Measurements from ENCODE around the gene SH3RF1. TPM values are rescaled to one million over a fixed set of nuclear protein-coding genes. Genes with fewer than 3 reads are reported as not detected.

Gene SH3RF1
- polyA plus RNA-seq, 3 donors from 2014 or later: 0.22 to 1.1 TPM; not detected in 1

GRCh38 chr4:169252339-169253112 lies 18.2 kb downstream of the SH3RF1 start:
- Mint-ChIP-seq H3K4me1 (no peaks in the 10 kb centered on the region), H3K27ac (no peak overlapping the region), H3K9me3 (no peaks in the 10 kb centered on the region), H3K4me3 (no peak overlapping the region), H3K36me3 (no peaks in the 10 kb centered on the region), H3K27me3 (ENCODE audit: low read depth in 3 of 3) (peaks cover 2 to 15% (median 4%) of the 10 kb centered on the region in 3 donors)
- no peak for DNase-seq

DNA sequence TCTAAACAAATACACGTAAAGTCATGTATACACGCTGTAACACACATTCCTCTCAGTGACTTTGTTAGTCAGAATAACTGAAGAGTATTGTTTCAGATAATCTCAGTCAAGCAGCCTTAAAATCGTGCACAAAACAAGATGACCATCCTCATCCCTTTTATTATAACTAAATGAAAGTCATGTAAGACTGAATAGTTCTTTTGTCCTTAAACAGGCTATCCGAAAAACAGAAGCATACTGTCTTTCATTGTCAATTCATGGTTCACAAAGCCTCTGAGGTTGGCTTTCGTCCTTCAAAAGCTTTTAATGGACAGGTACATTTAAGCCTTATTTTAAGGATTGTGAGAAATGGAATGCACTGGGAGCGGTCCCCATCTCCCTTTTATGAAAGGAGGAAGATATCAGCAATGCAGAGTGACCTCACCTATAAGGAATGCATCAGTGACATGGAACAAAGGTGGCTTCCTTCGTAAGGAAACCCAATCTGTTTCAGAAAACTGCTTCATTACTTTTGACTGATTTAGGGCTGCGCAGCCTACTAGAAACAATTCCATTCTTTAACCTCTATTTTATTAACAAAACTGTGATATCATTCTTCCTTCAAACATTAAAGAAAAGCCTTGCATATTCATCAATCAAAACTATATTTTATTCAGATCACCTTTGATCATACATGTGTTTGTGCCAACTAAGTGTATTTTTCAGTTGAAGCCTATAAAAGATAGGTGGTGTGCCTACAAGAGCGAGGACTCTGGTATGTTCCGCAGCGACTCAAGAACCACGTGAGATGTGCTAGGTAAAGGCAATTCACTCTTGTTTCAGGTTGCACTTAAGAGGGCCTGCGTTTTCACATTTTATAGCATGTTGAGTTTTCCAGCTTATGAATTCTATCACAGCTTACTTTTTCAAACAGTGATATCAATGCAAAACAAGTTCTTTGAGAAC lies 19.2 kb downstream of the SH3RF1 start:
- H3K27me3 Mint-ChIP-seq (ENCODE audit: low read depth in 3 of 3): peaks cover 0 to 15% (median 4%) of the 10 kb centered on the region in 3 donors

DNA sequence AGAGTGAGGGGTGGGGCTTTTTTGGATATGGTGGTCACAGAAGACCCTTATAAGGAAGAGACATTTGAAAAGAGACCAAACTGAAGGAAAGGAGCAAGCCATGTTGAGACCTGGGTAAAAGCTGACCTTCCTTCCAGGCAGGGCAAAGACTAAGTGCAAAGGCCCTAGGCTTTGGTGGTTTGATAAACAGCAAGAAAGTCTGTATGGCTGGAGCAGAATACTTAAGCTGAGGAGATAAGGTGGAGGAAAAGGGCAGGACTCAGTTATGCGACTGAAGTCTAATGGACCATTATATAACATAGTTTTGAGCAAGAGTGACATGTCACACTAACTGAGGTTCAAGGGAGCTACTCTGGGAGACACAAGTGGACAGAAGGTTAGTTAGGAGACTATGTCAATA lies 20.0 kb downstream of the SH3RF1 start:
- Mint-ChIP-seq H3K27me3 (ENCODE audit: low read depth in 3 of 3) (peaks cover 0 to 15% (median 4%) of the 10 kb centered on the region in 3 donors), H3K36me3 (no peaks in the 10 kb centered on the region), H3K27ac (no peak overlapping the region), H3K4me3 (no peak overlapping the region), H3K9me3 (no peaks in the 10 kb centered on the region), H3K4me1 (no peaks in the 10 kb centered on the region)
- no peak for DNase-seq

More for the DNA sequence above, 19.2 kb downstream of the SH3RF1 start:
- Mint-ChIP-seq H3K36me3 (no peaks in the 10 kb centered on the region), H3K4me3 (no peak overlapping the region), H3K9me3 (no peaks in the 10 kb centered on the region), H3K4me1 (no peaks in the 10 kb centered on the region), H3K27ac (no peak overlapping the region)
- DNase-seq: no peak

DNA sequence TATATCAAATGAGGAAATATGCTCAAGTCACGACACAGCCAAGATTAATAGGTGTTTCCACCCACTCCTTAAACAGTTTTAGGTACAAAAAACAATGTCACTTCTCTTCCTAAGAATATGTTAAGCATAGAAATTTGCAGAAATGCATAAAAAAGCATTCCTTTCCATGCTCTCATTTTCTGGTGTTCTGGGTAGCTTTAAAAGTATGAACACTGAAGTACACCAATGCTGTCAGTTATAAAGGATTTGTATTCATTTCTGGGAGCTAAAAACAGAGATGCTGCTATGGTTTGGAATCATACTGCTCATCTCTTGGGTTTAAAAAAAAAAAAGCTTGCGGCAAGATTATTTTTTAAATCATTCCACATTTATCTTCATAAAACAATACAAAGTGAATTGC lies 20.8 kb downstream of the SH3RF1 start:
- Mint-ChIP-seq H3K27ac (no peak overlapping the region), H3K4me3 (no peak overlapping the region), H3K9me3 (no peaks in the 10 kb centered on the region), H3K27me3 (ENCODE audit: low read depth in 3 of 3) (peaks cover 0 to 15% (median 4%) of the 10 kb centered on the region in 3 donors), H3K36me3 (no peaks in the 10 kb centered on the region), H3K4me1 (no peaks in the 10 kb centered on the region)
- no peak for DNase-seq

GRCh38 chr4:169249214-169249973 lies 21.4 kb downstream of the SH3RF1 start:
- H3K27ac Mint-ChIP-seq: no peak overlapping the region

GRCh38 chr4:169248645-169249044 lies 22.1 kb downstream of the SH3RF1 start:
- H3K4me1 Mint-ChIP-seq: no peaks in the 10 kb centered on the region
- no peak for DNase-seq
- no peaks in the 10 kb centered on the region for H3K9me3 Mint-ChIP-seq
- no peak overlapping the region for H3K27ac Mint-ChIP-seq
- H3K36me3 Mint-ChIP-seq: no peaks in the 10 kb centered on the region
- no peak overlapping the region for H3K4me3 Mint-ChIP-seq
- H3K27me3 Mint-ChIP-seq (ENCODE audit: low read depth in 3 of 3): peaks cover 0 to 15% (median 4%) of the 10 kb centered on the region in 3 donors

More at GRCh38 chr4:169249214-169249973, 21.4 kb downstream of the SH3RF1 start:
- Mint-ChIP-seq H3K4me1 (no peaks in the 10 kb centered on the region), H3K36me3 (no peaks in the 10 kb centered on the region), H3K4me3 (no peak overlapping the region), H3K27me3 (ENCODE audit: low read depth in 3 of 3) (peaks cover 0 to 15% (median 4%) of the 10 kb centered on the region in 3 donors), H3K9me3 (no peaks in the 10 kb centered on the region)
- no peak for DNase-seq

DNA sequence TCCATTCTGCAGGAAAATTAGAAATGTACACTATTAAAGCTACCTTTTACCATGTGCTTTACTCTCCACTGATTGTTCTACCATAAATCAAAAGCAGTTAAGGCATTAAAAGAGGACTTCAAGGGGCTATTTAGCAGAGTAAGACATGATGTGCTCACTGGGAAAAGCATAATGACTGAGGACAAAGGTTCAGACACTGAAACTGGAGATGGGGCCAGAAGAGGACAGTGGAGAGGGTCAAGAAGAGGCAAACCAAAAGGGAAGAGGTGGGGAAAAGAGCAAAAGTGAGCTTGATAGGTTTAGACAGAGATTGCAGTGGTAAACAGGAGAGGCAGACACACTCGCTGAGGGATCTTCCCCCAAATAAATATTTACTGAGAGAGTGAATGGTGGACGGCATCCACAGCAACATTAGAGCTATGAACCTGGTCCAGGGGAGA lies 23.8 kb downstream of the SH3RF1 start:
- Mint-ChIP-seq H3K4me1 (no peaks in the 10 kb centered on the region), H3K27me3 (ENCODE audit: low read depth in 3 of 3) (peaks cover 2 to 7% (median 2%) of the 10 kb centered on the region in 3 donors), H3K27ac (no peak overlapping the region), H3K36me3 (no peaks in the 10 kb centered on the region), H3K9me3 (no peaks in the 10 kb centered on the region), H3K4me3 (no peak overlapping the region)
- DNase-seq: no peak

DNA sequence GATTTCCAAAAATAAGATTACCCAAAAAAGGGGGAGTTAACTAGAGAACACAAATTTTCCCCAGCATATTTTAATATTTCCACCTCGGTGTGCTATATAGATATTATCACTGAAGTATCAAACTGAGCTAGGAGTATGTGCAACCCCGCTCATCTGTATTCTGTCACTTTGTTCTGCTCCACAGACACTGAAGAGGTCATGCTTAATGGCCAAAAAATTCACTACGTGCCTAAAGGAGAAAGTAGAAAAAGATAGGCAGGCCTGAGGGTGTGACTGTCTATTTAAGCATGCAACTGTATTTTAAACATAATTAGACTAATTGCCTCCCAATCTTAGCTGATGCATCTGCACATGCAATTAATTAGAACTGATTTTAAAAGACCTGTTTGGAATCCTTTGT lies 24.5 kb downstream of the SH3RF1 start:
- Mint-ChIP-seq H3K27ac (no peak overlapping the region), H3K4me3 (no peak overlapping the region), H3K4me1 (no peaks in the 10 kb centered on the region), H3K36me3 (no peaks in the 10 kb centered on the region), H3K27me3 (ENCODE audit: low read depth in 3 of 3) (peaks cover 0 to 7% (median 2%) of the 10 kb centered on the region in 3 donors), H3K9me3 (no peaks in the 10 kb centered on the region)
- DNase-seq: no peak

- H3K36me3 Mint-ChIP-seq: no peaks in the 10 kb centered on the region
Measured at GRCh38 chr4:169245061-169245460, 25.7 kb downstream of the SH3RF1 start.

GRCh38 chr4:169243825-169244609 lies 26.7 kb downstream of the SH3RF1 start:
- H3K9me3 Mint-ChIP-seq: no peaks in the 10 kb centered on the region
- H3K4me3 Mint-ChIP-seq: no peak overlapping the region
- DNase-seq: no peak
- H3K27me3 Mint-ChIP-seq (ENCODE audit: low read depth in 3 of 3): peaks cover 0 to 2% (median 0%) of the 10 kb centered on the region in 3 donors
- no peaks in the 10 kb centered on the region for H3K36me3 Mint-ChIP-seq
- no peaks in the 10 kb centered on the region for H3K4me1 Mint-ChIP-seq
- H3K27ac Mint-ChIP-seq: no peak overlapping the region

More at GRCh38 chr4:169245061-169245460, 25.7 kb downstream of the SH3RF1 start:
- no peak overlapping the region for H3K27ac Mint-ChIP-seq
- no peak for DNase-seq
- peaks cover 0 to 2% (median 0%) of the 10 kb centered on the region in 3 donors for H3K27me3 Mint-ChIP-seq (ENCODE audit: low read depth in 3 of 3)
- no peaks in the 10 kb centered on the region for H3K9me3 Mint-ChIP-seq
- H3K4me1 Mint-ChIP-seq: no peaks in the 10 kb centered on the region
- no peak overlapping the region for H3K4me3 Mint-ChIP-seq

DNA sequence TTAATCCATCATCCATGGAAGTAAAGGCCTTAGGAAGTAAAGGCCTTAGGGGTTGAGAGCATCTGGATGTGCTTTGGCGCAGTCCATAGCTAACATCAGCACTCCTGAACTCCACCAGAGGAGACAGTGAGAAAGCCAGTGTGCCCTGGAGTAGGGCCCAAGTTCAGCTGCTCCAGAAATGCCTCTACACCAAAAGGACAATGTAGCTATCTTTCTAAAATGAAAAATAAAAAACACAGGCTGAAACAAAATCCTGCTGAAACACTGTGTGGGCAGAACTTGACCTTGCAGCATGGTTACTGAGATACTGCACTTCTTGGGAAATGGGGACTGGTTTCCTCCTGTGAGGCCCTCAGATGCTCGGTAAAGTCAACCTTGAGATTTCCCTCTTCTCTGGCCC lies 29.3 kb downstream of the SH3RF1 start:
- Mint-ChIP-seq H3K4me3 (no peak overlapping the region), H3K27ac (no peak overlapping the region), H3K36me3 (no peaks in the 10 kb centered on the region), H3K4me1 (no peaks in the 10 kb centered on the region), H3K27me3 (ENCODE audit: low read depth in 3 of 3) (peaks cover 0 to 2% (median 0%) of the 10 kb centered on the region in 3 donors), H3K9me3 (no peaks in the 10 kb centered on the region)
- no peak for DNase-seq

- Mint-ChIP-seq H3K27me3 (ENCODE audit: low read depth in 3 of 3) (peaks cover 0 to 2% (median 0%) of the 10 kb centered on the region in 3 donors), H3K4me1 (no peaks in the 10 kb centered on the region), H3K36me3 (no peaks in the 10 kb centered on the region), H3K9me3 (no peaks in the 10 kb centered on the region), H3K4me3 (no peak overlapping the region), H3K27ac (no peak overlapping the region)
- DNase-seq: no peak
Measured at GRCh38 chr4:169239221-169239905, 31.4 kb downstream of the SH3RF1 start.

Measured in immature natural killer cell (primary cell).